ENCODE results near the gene TC2N. TPM values are rescaled to one million over a fixed set of nuclear protein-coding genes. Genes with fewer than 3 reads are reported as not detected.

TC2N gene
- total and polyA plus RNA-seq, 2 donors (not counting 1 experiment from before 2014, with no cell fraction given), result 3.7 to 10.4 TPM

DNA sequence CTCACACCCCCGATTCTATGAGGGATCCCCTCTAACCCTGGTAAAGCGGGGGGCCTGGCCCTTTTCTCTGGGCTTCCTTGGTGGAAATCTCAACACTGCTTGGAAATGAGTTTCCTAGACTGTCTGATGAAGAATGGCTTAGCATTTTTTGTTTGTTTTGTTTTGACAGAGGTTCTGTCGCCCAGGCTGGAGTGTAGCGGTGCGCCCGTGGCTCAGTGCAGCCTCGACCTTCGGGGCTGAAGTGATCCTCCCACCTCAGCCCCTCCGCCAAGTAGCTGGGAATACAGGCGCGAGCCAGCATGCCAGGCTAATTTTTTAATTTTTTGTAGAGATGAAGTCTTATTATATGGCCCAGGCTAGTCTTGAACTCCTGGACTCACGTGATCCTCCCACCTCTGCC is 30.3 kb downstream of the TC2N start:
- H3K4me3 ChIP-seq (ENCODE audit: control extremely low read depth in 1 of 5, extremely low read depth in 1 of 5, insufficient read depth in 1 of 5, low read depth in 2 of 5, low read length in 4 of 5), result peak overlapping the region; percentile 47 to 77 (median 58)
- H3K79me2 ChIP-seq (ENCODE audit: control insufficient read depth, insufficient read depth, low read length), result peaks cover 3% of the 10 kb centered on the region
- H3K4me1 Mint-ChIP-seq, result peaks cover 38% of the 10 kb centered on the region
- peaks cover 12% of the 10 kb centered on the region for H3K27me3 Mint-ChIP-seq
- H3K9me3 ChIP-seq (ENCODE audit: control extremely low read depth in 1 of 3, control insufficient read depth in 2 of 3, insufficient read depth in 1 of 3, low read length in 2 of 3), result peaks cover 6 to 7% (median 6%) of the 10 kb centered on the region in 3 donors
- peaks cover 0 to 36% (median 3%) of the 10 kb centered on the region in 4 experiments for H3K27me3 ChIP-seq (replicated peaks in 1 of 4; ENCODE audit: control extremely low read depth in 1 of 4, control insufficient read depth in 3 of 4, insufficient read depth in 4 of 4, low read length in 3 of 4)
- H2AFZ ChIP-seq (ENCODE audit: insufficient read depth, low read depth, low read length, poor library complexity, severe bottlenecking), result peak overlapping the region; percentile 83
- no peak for TF ChIP-seq EZH2 (IDR thresholded peaks at IDR 0.05; ENCODE audit: borderline replicate concordance, insufficient read depth, low read depth, low read length, poor library complexity, severe bottlenecking)
- TF ChIP-seq, protein P1, sequence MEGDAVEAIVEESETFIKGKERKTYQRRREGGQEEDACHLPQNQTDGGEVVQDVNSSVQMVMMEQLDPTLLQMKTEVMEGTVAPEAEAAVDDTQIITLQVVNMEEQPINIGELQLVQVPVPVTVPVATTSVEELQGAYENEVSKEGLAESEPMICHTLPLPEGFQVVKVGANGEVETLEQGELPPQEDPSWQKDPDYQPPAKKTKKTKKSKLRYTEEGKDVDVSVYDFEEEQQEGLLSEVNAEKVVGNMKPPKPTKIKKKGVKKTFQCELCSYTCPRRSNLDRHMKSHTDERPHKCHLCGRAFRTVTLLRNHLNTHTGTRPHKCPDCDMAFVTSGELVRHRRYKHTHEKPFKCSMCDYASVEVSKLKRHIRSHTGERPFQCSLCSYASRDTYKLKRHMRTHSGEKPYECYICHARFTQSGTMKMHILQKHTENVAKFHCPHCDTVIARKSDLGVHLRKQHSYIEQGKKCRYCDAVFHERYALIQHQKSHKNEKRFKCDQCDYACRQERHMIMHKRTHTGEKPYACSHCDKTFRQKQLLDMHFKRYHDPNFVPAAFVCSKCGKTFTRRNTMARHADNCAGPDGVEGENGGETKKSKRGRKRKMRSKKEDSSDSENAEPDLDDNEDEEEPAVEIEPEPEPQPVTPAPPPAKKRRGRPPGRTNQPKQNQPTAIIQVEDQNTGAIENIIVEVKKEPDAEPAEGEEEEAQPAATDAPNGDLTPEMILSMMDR (IDR thresholded peaks at IDR 0.05), result no peak
- no peak overlapping the region for H3K27ac Mint-ChIP-seq
- peak overlapping the region; percentile 92 for H3K4me2 ChIP-seq (replicated peaks; ENCODE audit: low read depth, low read length, poor library complexity, severe bottlenecking)
- H3K9ac ChIP-seq (ENCODE audit: low read length), result peak overlapping the region; percentile 71
- H3K9me3 Mint-ChIP-seq (ENCODE audit: insufficient read depth), result peaks cover 3% of the 10 kb centered on the region
- peaks cover 33 to 37% of the 10 kb centered on the region in 2 donors for H3K4me1 ChIP-seq (ENCODE audit: control insufficient read depth in 2 of 2, insufficient read depth in 2 of 2, low read length in 2 of 2)
- ATAC-seq (ENCODE audit: low read depth) (no peak), DNase-seq (no peak)
- no peak overlapping the region for H3K27ac ChIP-seq (ENCODE audit: low read length in 2 of 2)
- intact Hi-C loops (cut with micrococcal nuclease), result loop anchor here (2.0 to 10.0 kb wide), 3 partner anchors 74 to 772 kb away; partner anchors contain the start of genes PPP4R3A and RPS6KA5
- CTCF ChIA-PET, result no interaction called here
- H4K20me1 ChIP-seq (ENCODE audit: control insufficient read depth, insufficient read depth, low read length, poor library complexity, severe bottlenecking), result no peaks in the 10 kb centered on the region
- POLR2A ChIA-PET, result no interaction called here
- no peaks in the 10 kb centered on the region for H3K36me3 ChIP-seq (replicated peaks in 1 of 2; ENCODE audit: control extremely low read depth in 1 of 2, control insufficient read depth in 1 of 2, extremely low read depth in 1 of 2, insufficient read depth in 2 of 2, low read length in 1 of 2)
- whole genome bisulfite sequencing (ENCODE audit: insufficient coverage), result 48% methylated on average over 7 of the region's 12 CpGs
- H3K4me3 Mint-ChIP-seq, result peak overlapping the region; percentile 92
